Adrenal gland (tissue), 5 donors: ENCODE results near the gene SYNPO.

Experiments used
- CTCF ChIP-seq, 6 experiments: fragments of 450-650 bp in 4 of 6; fragments of 200-600 bp in 2 of 6; sonication (generic) in 1 of 6; IDR thresholded peaks; 1 replicate in 5 of 6; 2 replicates in 1 of 6; pipeline versions ENCODE4 v1.5.1 to v1.8.0; 2016 to 2021; ENCODE audit warnings: antibody characterized with exemption in 6 of 6, mild to moderate bottlenecking in 2 of 6, moderate library complexity in 1 of 6
- POLR2A ChIP-seq, 2 donors: fragments of 450-650 bp; IDR thresholded peaks; one replicate each; pipeline ENCODE4 v1.6.1; 2017; ENCODE audit warnings: antibody characterized with exemption in 2 of 2, mild to moderate bottlenecking in 2 of 2, moderate library complexity in 1 of 2
- donor health status: DM: no; HTN: no; CAD: no.

- TF ChIP-seq CTCF (IDR thresholded peaks at IDR 0.05) = peak in 1 of 6 experiments; percentile 7
- TF ChIP-seq POLR2A (IDR thresholded peaks at IDR 0.05) = peak in 1 of 2 donors; percentile 75
Measured at GRCh38 chr5:150647275-150648251, 7.1 kb downstream of the SYNPO start.
